ENCODE measurements around the gene USP5.
A peak's percentile ranks its signal among the peaks of the same experiment; 100 is the strongest.

USP5 gene

GRCh38 chr12:6828781-6829535 is 23.0 kb upstream of the USP5 start:
- Histone ChIP-seq H3K4me2 (ENCODE audit: low read depth, low read length, poor library complexity, severe bottlenecking) (peak overlapping the region; percentile 29), H3K36me3 (ENCODE audit: low read length) (no peaks in the 10 kb centered on the region), H4K20me1 (ENCODE audit: low read depth, low read length) (no peaks in the 10 kb centered on the region; the same call in 1 of the 2 replicates), H3F3A (ENCODE audit: insufficient read depth) (no peaks in the 10 kb centered on the region), H3K9ac (ENCODE audit: low read length) (no peak overlapping the region), H3K4me3 (ENCODE audit: insufficient read depth, low read length, poor library complexity, severe bottlenecking) (peak overlapping the region; percentile 5), H3K9me3 (ENCODE audit: insufficient read depth, low read length) (no peaks in the 10 kb centered on the region), H3K79me2 (ENCODE audit: insufficient read depth, low read length) (no peaks in the 10 kb centered on the region), H3K27ac (ENCODE audit: low read depth, low read length) (no peak overlapping the region), H2AFZ (ENCODE audit: low read depth, low read length, severe bottlenecking) (no peak overlapping the region), H3K27me3 (ENCODE audit: low read length) (no peaks in the 10 kb centered on the region), H3K9me2 (replicated peaks; ENCODE audit: insufficient read depth, low read length) (no peaks in the 10 kb centered on the region)
- TF ChIP-seq CTCF (IDR thresholded peaks at IDR 0.05; ENCODE audit: insufficient read depth, low read length, poor library complexity, severe bottlenecking) (no peak), EZH2phosphoT487 (conservative IDR thresholded peaks at IDR 0.05; ENCODE audit: low read length) (peak; percentile 99; the same call in 1 of the 2 replicates)

- TF ChIP-seq CTCF (IDR thresholded peaks at IDR 0.05; ENCODE audit: insufficient read depth, low read length, poor library complexity, severe bottlenecking), result no peak
- no peak for TF ChIP-seq EZH2phosphoT487 (conservative IDR thresholded peaks at IDR 0.05; ENCODE audit: low read length)
- H3F3A ChIP-seq (ENCODE audit: insufficient read depth), result no peaks in the 10 kb centered on the region
- H3K27ac ChIP-seq (ENCODE audit: low read depth, low read length), result no peak overlapping the region
- H3K4me3 ChIP-seq (ENCODE audit: insufficient read depth, low read length, poor library complexity, severe bottlenecking), result no peak overlapping the region
- no peaks in the 10 kb centered on the region; the same call in 1 of the 2 replicates for H4K20me1 ChIP-seq (ENCODE audit: low read depth, low read length)
- peak overlapping the region; percentile 29 for H3K4me2 ChIP-seq (ENCODE audit: low read depth, low read length, poor library complexity, severe bottlenecking)
- no peaks in the 10 kb centered on the region for H3K27me3 ChIP-seq (ENCODE audit: low read length)
- H3K36me3 ChIP-seq (ENCODE audit: low read length), result no peaks in the 10 kb centered on the region
- no peaks in the 10 kb centered on the region for H3K9me2 ChIP-seq (replicated peaks; ENCODE audit: insufficient read depth, low read length)
- H2AFZ ChIP-seq (ENCODE audit: low read depth, low read length, severe bottlenecking), result no peak overlapping the region
- H3K9ac ChIP-seq (ENCODE audit: low read length), result no peak overlapping the region
- H3K9me3 ChIP-seq (ENCODE audit: insufficient read depth, low read length), result no peaks in the 10 kb centered on the region
- H3K79me2 ChIP-seq (ENCODE audit: insufficient read depth, low read length), result no peaks in the 10 kb centered on the region
These were observed 22.3 kb upstream of the USP5 start for GRCh38 chr12:6829536-6830220.

- TF ChIP-seq CTCF (IDR thresholded peaks at IDR 0.05; ENCODE audit: insufficient read depth, low read length, poor library complexity, severe bottlenecking), result no peak
- TF ChIP-seq EZH2phosphoT487 (conservative IDR thresholded peaks at IDR 0.05; ENCODE audit: low read length), result no peak
- Histone ChIP-seq H3K9ac (ENCODE audit: low read length) (no peak overlapping the region), H3K36me3 (ENCODE audit: low read length) (no peaks in the 10 kb centered on the region)
These were observed 21.6 kb upstream of the USP5 start for GRCh38 chr12:6830286-6830890.

More at GRCh38 chr12:6830286-6830890, 21.6 kb upstream of the USP5 start:
- Histone ChIP-seq H3K27me3 (ENCODE audit: low read length) (no peaks in the 10 kb centered on the region), H3K4me2 (ENCODE audit: low read depth, low read length, poor library complexity, severe bottlenecking) (no peak overlapping the region), H3K4me3 (ENCODE audit: insufficient read depth, low read length, poor library complexity, severe bottlenecking) (no peak overlapping the region), H3K27ac (ENCODE audit: low read depth, low read length) (no peak overlapping the region), H3F3A (ENCODE audit: insufficient read depth) (no peaks in the 10 kb centered on the region), H2AFZ (ENCODE audit: low read depth, low read length, severe bottlenecking) (no peak overlapping the region), H3K9me2 (replicated peaks; ENCODE audit: insufficient read depth, low read length) (no peaks in the 10 kb centered on the region), H3K79me2 (ENCODE audit: insufficient read depth, low read length) (no peaks in the 10 kb centered on the region), H4K20me1 (ENCODE audit: low read depth, low read length) (no peaks in the 10 kb centered on the region; the same call in 1 of the 2 replicates), H3K9me3 (ENCODE audit: insufficient read depth, low read length) (no peaks in the 10 kb centered on the region)
